ENCODE data around the gene DNAH1.

The DNAH1 gene

GRCh38 chr3:52393959-52394670 lies 78.0 kb downstream of the DNAH1 start:
- DNase-seq, result no peak

DNA sequence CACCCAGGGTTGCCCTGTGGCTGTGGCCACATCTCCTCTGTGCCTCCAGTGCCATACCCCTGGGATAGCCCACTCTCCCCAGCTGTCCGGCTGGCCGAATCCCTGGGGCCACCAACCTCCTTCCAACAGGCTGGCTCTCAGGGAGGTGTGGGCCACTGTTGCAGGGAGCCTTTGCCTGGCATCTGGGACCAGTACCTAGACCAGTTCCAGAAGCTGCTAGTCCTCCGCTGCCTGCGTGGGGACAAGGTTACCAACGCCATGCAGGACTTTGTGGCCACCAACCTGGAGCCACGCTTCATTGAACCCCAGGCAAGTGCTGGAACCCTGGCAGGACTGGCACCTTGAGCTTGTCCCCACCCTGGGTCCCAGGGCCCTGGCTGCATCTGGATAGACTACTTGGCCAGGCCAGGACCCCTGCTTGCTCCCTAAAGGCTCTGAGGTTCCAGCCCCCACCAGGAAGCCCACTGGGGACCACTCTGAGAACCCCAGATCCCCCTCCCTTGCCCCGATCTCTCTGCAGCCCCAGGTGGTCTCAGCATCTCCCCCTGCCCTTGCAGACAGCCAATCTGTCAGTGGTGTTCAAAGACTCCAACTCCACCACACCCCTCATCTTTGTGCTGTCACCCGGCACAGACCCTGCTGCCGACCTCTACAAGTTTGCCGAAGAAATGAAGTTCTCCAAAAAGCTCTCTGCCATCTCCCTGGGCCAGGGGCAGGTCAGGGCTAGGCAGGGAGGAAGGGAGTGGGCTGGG lies 78.8 kb downstream of the DNAH1 start:
- no peak for DNase-seq

GRCh38 chr3:52395503-52395865 lies 79.4 kb downstream of the DNAH1 start:
- no peak for DNase-seq

DNA sequence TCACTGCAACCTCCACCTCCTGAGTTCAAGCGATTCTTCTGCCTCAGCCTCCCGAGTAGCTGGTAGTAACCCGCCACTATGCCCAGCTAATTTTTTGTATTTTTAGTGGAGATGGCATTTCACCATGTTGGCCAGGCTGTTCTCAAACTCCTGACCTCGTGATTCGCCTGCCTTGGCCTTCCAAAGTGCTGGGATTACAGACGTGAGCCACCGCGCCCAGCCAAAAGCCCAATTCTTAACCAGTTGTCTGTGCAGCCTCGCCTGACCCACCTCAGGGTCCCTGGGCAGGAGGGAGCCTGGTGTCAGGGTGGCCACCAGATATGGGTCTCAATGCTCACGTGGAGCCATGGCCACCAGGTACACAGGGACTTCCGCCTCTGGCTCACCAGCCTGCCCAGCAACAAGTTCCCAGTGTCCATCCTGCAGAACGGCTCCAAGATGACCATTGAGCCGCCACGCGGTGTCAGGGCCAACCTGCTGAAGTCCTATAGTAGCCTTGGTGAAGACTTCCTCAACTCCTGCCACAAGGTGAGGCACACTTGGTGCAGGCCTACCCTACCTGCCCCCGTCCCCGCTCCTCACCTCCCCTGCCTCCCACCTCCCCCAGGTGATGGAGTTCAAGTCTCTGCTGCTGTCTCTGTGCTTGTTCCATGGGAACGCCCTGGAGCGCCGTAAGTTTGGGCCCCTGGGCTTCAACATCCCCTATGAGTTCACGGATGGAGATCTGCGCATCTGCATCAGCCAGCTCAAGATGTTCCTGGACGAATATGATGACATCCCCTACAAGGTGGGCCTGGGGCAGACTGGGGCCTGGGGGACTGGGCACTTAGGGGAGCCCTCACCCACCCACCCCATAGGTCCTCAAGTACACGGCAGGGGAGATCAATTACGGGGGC lies 80.1 kb downstream of the DNAH1 start:
- DNase-seq, result no peak

DNA sequence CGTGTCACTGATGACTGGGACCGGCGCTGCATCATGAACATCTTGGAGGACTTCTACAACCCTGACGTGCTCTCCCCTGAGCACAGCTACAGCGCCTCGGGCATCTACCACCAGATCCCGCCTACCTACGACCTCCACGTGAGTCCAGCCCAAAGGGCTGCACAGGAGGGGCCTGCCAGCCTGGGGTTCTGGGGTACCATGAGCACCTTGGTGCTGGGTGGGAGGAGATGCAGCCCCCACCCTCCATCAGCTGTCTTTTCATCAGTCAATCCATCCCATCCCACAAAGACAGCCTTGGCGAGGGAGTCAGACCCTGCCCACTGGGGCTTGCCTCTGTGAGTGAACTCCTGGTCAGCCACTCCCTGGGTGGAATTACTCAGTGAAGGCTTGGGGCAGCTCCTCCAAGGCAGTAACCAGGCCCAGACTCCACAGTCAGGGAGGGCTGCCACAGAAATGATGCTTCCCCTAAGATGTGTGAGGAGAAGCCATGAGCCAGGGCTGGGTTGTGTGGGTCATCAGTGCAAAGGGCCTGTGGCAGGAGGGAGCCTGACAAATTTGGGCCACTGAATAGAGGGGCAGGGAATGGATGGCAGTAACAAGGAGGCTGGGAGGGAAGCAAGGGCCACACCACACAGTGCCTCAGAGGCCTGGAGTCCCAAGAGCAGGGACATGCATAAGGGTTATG lies 80.9 kb downstream of the DNAH1 start:
- no peak for DNase-seq

- DNase-seq, result no peak
Measured at GRCh38 chr3:52397676-52398399, 81.7 kb downstream of the DNAH1 start.

DNA sequence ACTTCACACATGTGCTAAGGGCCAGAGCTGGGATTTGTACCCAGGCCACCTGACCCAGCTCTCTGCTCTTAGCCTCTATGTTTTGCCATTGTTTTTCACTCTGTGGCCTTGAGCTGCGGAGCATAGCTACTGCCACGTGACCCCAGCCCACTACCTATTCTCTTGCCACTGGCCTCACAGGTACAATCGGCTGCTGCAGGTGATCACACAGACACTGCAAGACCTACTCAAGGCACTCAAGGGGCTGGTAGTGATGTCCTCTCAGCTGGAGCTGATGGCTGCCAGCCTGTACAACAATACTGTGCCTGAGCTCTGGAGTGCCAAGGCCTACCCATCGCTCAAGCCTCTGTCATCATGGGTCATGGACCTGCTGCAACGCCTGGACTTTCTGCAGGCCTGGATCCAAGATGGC lies 82.6 kb downstream of the DNAH1 start:
- no peak for DNase-seq

- no peak for DNase-seq
Measured at GRCh38 chr3:52399131-52399530, 83.0 kb downstream of the DNAH1 start.

GRCh38 chr3:52399593-52399992 lies 83.5 kb downstream of the DNAH1 start:
- no peak for DNase-seq

DNA sequence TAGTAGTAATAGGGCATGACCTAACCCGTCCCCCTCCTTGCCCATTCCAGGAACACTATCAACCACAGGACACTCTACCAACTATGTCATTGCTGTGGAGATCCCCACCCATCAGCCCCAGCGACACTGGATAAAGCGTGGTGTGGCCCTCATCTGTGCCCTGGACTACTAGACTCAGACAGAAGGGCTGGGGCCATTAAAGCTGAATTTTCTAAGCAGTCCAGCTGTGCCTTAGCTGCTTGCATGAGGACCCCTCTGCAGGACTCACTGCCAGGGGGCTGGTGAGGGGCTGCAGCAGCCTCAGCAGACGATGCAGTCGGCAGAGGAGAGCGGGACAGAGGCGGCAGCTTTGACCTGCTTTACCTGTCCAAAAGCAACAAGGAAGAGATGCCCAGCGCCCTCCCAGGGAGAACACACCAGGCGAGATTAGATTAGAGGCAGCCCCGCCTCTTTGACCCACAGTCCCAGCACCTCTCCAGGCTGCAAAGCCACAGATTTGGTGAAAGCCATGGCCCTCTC lies 84.2 kb downstream of the DNAH1 start:
- no peak for DNase-seq

GRCh38 chr3:52401021-52401420 lies 84.9 kb downstream of the DNAH1 start:
- DNase-seq, result no peak

DNA sequence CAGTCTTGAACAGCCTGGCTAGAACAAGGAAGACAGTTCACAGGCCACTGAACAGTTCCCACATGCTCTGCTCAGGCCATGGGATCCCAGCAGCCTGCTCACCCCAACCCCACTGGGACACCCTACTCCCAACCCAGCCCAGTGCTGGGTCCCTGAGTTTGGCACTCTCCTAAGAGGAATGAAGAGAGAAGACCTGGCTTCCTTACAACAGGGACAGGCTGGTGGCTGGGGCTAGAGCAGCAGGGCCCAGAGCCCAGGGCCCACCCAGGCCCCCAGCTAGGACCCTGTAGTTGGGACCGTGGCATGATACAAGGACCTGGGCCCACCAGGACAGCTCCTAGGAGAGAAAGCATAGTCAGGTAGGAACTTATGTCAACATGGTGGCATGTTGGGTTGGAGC lies 85.4 kb downstream of the DNAH1 start:
- no peak for DNase-seq

DNA sequence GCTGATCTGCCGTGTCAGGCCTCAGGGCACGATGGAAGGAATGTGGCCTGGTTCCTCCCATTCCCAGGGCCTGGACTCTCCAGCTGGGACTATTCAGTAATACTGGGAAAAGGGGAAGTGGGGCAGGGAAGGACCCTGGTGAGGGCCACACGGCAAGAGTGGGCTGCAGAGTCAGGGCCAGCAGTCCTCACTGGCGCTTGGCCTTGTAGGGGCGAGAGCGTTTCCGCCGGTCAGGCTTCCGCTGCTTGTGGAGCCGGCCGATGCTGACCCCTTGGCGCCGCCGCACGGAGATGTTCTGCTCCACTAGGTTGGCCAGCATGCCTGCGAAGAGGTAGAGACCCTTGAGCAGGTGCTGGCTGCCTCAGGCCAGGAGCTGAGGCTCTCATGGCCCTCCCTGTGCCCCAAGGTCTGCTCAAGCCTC lies 86.0 kb downstream of the DNAH1 start:
- no peak for DNase-seq

- no peak for DNase-seq
Measured at GRCh38 chr3:52402706-52403270, 86.7 kb downstream of the DNAH1 start.

- no peak for DNase-seq
Measured at GRCh38 chr3:52403271-52403841, 87.2 kb downstream of the DNAH1 start.

DNA sequence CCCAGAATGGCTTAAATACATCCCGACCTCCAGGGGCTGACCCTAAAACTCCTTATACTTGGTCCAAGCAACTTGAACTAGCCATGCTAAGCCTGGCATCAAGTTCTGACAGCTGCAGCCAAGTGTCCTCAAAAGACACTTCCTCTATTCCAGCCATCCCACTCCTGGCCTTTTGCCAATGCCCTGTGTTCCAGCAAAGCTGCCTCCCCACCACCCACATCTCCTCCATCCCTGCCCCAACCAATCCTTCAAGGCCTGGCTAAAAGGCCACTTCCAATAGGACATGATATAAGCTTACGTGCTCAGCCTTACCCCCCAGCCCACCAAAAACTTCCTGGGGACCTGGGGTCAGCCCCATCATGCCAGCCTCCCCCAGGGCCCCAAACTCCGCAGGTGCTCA lies 87.8 kb downstream of the DNAH1 start:
- no peak for DNase-seq

DNA sequence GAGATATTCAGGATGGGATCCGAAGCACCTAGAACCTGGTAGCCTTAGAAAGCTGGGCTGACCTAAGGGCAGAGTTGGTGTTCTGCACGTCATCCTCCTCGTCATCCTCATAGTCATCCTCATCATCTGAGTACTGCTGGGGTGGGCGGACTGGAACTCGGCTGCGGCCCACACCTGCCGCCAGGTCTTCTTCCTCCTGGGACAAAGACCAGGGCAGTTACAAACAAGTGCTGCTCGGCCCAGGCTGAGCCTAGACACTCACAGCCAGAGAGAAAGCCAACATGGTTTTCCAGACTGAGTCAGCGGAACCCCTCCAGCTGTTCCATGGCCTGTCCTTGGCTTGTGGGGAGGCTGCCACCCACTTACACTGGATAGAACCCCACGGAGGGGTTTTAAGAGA lies 88.3 kb downstream of the DNAH1 start:
- DNase-seq, result no peak

- no peak for DNase-seq
Measured at GRCh38 chr3:52405066-52405465, 88.9 kb downstream of the DNAH1 start.

- no peak for DNase-seq
Measured at GRCh38 chr3:52405601-52406110, 89.5 kb downstream of the DNAH1 start.

- DNase-seq, result no peak
Measured at GRCh38 chr3:52406231-52406661, 90.1 kb downstream of the DNAH1 start.

All from islet precursor cell (in vitro differentiated cells).